Breast epithelium (tissue), 4 donors: ENCODE measurements around the gene S100A10. TPM values are rescaled to one million over a fixed set of nuclear protein-coding genes. Genes with fewer than 3 reads are reported as not detected.

ENCODE experiments used
- DNase-seq, 2 donors: peaks; one replicate each; pipeline ENCODE4 v3.0.0-alpha.2; 2019; ENCODE audit warnings: low spot score in 2 of 2
- H3K27ac ChIP-seq, 2 donors: fragments of 200-600 bp; sonication (generic) in 1 of 2; one replicate each; pipeline ENCODE4 v1.5.1; 2016 to 2019; ENCODE audit warnings: mild to moderate bottlenecking in 1 of 2
- H3K27me3 ChIP-seq, 2 donors: fragments of 200-600 bp; sonication (generic) in 1 of 2; one replicate each; pipeline versions ENCODE4 v1.5.1 to v1.6.0; 2017 to 2019; ENCODE audit warnings: control low read depth in 1 of 2, mild to moderate bottlenecking in 1 of 2
- H3K36me3 ChIP-seq: fragments of 200-600 bp; one replicate; pipeline ENCODE4 v1.5.1; 2019
- H3K4me1 ChIP-seq, 2 donors: fragments of 200-600 bp; sonication (generic); one replicate each; pipeline ENCODE4 v1.5.1; 2016 to 2019; ENCODE audit warnings: control low read depth in 1 of 2
- H3K4me3 ChIP-seq, 3 donors: fragments of 200-600 bp; sonication (generic); 1 replicate in 2 of 3; 2 replicates in 1 of 3; pipeline ENCODE4 v1.5.1; 2016 to 2019; ENCODE audit warnings: mild to moderate bottlenecking in 3 of 3, moderate library complexity in 2 of 3
- H3K9me3 ChIP-seq, 2 donors: fragments of 200-600 bp; sonication (generic) in 1 of 2; one replicate each; pipeline ENCODE4 v1.5.1; 2016 to 2019; ENCODE audit warnings: control low read depth in 1 of 2
- POLR2A ChIP-seq: fragments of 450-650 bp; IDR thresholded peaks from one replicate; pipeline ENCODE4 v1.6.1; 2016; ENCODE audit warnings: antibody characterized with exemption, mild to moderate bottlenecking, moderate library complexity
- POLR2AphosphoS5 ChIP-seq, 3 donors: sonication (generic); formaldehyde crosslinking; IDR thresholded peaks; one replicate each; pipeline ENCODE4 v1.6.1; 2017; ENCODE audit warnings: antibody characterized with exemption in 3 of 3
- intact Hi-C: fragments of 100-400 bp; cut with DNase I; formaldehyde crosslinking; loops from one replicate; pipeline ENCODE4 v1.15.1; 2023; ENCODE audit warnings: low total_unique reads
- total RNA-seq, 3 donors: library from RNA; depleted of rRNA; stranded (reverse); fragments of >200 nt; gene quantifications; one replicate each; pipeline ENCODE4 v1.1.0, GENCODE V29; 2016
- TF ChIP-seq, protein P1 (sequence below), 3 donors: fragments of 450-650 bp; IDR thresholded peaks; one replicate each; pipeline ENCODE4 v1.5.1; 2016 to 2017; ENCODE audit warnings: antibody characterized with exemption in 3 of 3, mild to moderate bottlenecking in 3 of 3, moderate library complexity in 3 of 3

Gene S100A10
- total RNA-seq, 3 donors from 2014 or later = 70.4 to 156 (median 84.9) TPM

DNA sequence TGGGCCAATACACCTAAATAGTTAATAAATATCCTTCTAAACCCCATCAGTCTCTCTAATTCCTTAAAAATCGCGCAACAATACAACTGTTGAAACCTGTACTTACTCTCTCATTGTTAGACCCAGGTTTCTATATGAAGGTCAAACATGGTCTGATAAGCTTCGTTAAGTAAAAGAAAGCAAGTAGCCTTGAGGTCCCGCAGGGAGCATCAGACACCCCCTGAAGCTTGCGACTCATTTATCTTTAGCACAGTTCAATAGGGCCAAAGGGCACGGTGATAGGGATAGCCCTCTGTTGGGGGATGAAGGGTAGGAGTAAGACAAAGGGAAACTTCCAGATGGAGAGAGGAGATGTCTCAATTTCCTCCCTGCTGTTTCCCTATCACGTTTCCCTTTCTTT, 57.0 kb downstream of the S100A10 start:
- H3K4me1 ChIP-seq = no peaks in the 10 kb centered on the region
- no peak overlapping the region for H3K27ac ChIP-seq
- no peak for DNase-seq
- no peaks in the 10 kb centered on the region for H3K27me3 ChIP-seq
- no peak overlapping the region for H3K4me3 ChIP-seq
- H3K36me3 ChIP-seq = no peaks in the 10 kb centered on the region
- intact Hi-C loops = no loop called here
- TF ChIP-seq, protein P1, sequence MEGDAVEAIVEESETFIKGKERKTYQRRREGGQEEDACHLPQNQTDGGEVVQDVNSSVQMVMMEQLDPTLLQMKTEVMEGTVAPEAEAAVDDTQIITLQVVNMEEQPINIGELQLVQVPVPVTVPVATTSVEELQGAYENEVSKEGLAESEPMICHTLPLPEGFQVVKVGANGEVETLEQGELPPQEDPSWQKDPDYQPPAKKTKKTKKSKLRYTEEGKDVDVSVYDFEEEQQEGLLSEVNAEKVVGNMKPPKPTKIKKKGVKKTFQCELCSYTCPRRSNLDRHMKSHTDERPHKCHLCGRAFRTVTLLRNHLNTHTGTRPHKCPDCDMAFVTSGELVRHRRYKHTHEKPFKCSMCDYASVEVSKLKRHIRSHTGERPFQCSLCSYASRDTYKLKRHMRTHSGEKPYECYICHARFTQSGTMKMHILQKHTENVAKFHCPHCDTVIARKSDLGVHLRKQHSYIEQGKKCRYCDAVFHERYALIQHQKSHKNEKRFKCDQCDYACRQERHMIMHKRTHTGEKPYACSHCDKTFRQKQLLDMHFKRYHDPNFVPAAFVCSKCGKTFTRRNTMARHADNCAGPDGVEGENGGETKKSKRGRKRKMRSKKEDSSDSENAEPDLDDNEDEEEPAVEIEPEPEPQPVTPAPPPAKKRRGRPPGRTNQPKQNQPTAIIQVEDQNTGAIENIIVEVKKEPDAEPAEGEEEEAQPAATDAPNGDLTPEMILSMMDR (IDR thresholded peaks at IDR 0.05) = no peak
- TF ChIP-seq POLR2A (no peak), POLR2AphosphoS5 (IDR thresholded peaks at IDR 0.05) (no peak)
- H3K9me3 ChIP-seq = no peaks in the 10 kb centered on the region

DNA sequence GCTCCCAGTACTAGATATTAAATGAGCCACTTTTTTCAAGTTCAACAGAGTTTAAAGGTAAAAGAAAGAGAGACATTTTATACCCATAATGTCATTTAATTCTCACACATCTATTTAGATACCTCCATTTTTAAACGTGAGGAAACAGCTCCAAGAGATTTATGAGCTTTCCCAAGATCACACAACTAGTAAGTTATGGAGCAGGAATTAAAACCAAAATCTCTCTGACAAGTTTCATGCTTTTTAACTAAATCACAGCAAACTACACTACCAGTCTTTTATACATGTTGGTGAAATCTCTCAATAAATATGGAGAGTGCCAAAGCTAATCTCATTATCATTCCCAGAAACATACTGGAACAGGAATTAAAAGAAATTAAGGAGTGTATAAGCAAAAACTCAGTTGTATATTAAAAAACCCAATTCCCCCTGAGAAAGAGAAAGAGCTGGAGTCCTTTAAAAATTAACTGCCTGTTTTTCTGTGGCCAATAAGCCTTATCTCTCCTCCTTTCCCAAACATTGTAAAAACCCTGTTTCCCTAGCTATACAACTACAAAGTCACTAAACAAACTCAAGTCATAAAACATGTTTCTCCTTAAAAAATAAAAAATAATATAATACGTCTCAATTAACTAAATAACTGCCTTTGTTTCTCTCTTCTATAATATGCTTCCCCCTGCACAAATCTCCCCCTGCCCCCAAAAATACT, 57.6 kb downstream of the S100A10 start:
- H3K27ac ChIP-seq = no peak overlapping the region
- TF ChIP-seq POLR2AphosphoS5 (IDR thresholded peaks at IDR 0.05) = no peak
- no peak for TF ChIP-seq POLR2A
- TF ChIP-seq, protein P1 (IDR thresholded peaks at IDR 0.05) = no peak
- H3K9me3 ChIP-seq = no peaks in the 10 kb centered on the region
- no peak for DNase-seq
- intact Hi-C loops = no loop called here
- no peak overlapping the region for H3K4me3 ChIP-seq
- H3K36me3 ChIP-seq = no peaks in the 10 kb centered on the region
- H3K4me1 ChIP-seq = no peaks in the 10 kb centered on the region
- no peaks in the 10 kb centered on the region for H3K27me3 ChIP-seq

DNA sequence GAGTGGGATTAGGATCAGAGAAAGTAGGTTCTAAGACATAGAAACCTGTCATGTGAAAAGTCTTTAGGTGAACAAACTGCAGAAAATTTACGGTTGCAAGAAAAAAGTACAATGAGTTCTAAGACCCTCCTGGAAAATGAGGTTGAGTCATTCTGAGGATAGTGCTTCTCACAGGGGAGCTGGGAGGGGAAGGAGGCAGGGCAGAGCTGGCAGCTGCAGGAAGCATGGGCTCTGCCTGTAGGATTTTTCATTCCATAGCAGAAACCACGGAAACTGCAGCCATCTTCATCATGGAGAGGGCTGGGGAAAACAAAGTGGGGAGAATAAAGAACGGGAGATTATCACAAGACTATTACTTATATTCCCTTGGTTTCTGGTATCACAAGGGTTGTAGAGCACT, 58.5 kb downstream of the S100A10 start:
- Histone ChIP-seq H3K4me3 (no peak overlapping the region), H3K36me3 (no peaks in the 10 kb centered on the region), H3K27ac (no peak overlapping the region), H3K9me3 (no peaks in the 10 kb centered on the region), H3K4me1 (no peaks in the 10 kb centered on the region), H3K27me3 (no peaks in the 10 kb centered on the region)
- intact Hi-C loops = no loop called here
- DNase-seq = no peak
- no peak for TF ChIP-seq POLR2A
- TF ChIP-seq, protein P1 (IDR thresholded peaks at IDR 0.05) = no peak
- TF ChIP-seq POLR2AphosphoS5 (IDR thresholded peaks at IDR 0.05) = no peak

DNA sequence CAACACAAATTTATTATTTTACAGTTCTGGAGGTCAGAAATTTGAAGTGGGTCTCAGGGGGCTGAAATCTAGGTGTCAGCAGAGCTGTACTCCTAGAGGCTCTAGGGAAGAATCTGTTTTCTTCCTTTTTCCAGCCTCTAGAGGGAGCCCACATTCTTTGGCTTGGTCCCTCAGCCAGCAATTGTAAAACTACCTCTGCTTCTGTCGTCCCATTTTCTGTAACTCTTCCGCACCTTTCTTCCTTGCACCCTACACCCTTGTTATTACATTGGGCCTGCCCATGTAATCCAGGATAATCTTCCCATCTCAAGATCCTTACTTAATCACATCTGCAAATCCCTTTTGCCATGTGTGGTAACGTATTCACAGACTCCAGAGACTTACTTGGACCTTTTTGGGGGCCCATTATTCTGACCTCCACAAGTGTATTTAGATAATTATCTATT, 59.6 kb downstream of the S100A10 start:
- no peak for DNase-seq
- TF ChIP-seq POLR2AphosphoS5 (IDR thresholded peaks at IDR 0.05) (peak in 2 of 3 donors; percentile 22 to 30), POLR2A (no peak)
- TF ChIP-seq, protein P1 (IDR thresholded peaks at IDR 0.05) = peak in 2 of 3 donors; percentile 85
- H3K27me3 ChIP-seq = no peaks in the 10 kb centered on the region
- H3K4me1 ChIP-seq = no peaks in the 10 kb centered on the region
- H3K36me3 ChIP-seq = no peaks in the 10 kb centered on the region
- intact Hi-C loops = no loop called here
- no peak overlapping the region for H3K4me3 ChIP-seq
- no peaks in the 10 kb centered on the region for H3K9me3 ChIP-seq
- no peak overlapping the region for H3K27ac ChIP-seq

Other genes with a start within 250 kb of the S100A10 start
- gene MRPL9, start 230.4 kb downstream of the S100A10 start, total RNA-seq = 10 to 100 TPM; 58.3 to 68.5 (median 66.9) TPM
- 1 to 10 TPM; 5.6 to 9.7 (median 6.7) TPM for gene TDRKH, start 203.4 kb downstream of the S100A10 start, total RNA-seq
- gene LINGO4, start 188.4 kb downstream of the S100A10 start, total RNA-seq = under 1 TPM; 0.16 to 0.88 (median 0.33) TPM
- gene RORC, start 162.1 kb downstream of the S100A10 start, total RNA-seq = 10 to 100 TPM in 2 of 3 donors, 1 to 10 TPM in 1; 7.8 to 48.6 (median 24.9) TPM
- gene C2CD4D, start 154.0 kb downstream of the S100A10 start, total RNA-seq = under 1 TPM in 2 of 3 donors, not detected in 1; 0.32 to 0.73 TPM
- gene THEM5, start 140.1 kb downstream of the S100A10 start, total RNA-seq = not detected
- gene THEM4, start 84.3 kb downstream of the S100A10 start, total RNA-seq = 10 to 100 TPM; 21.6 to 23.7 (median 22.2) TPM
- 100 to 1,000 TPM; 220 to 325 (median 275) TPM for gene S100A11, start 43.1 kb upstream of the S100A10 start, total RNA-seq
- gene TCHHL1, start 95.2 kb upstream of the S100A10 start, total RNA-seq = not detected
- gene TCHH, start 121.6 kb upstream of the S100A10 start, total RNA-seq = 1 to 10 TPM in 1 of 3 donors, under 1 TPM in 2; under 0.01 to 3.0 (median 0.15) TPM
- not detected for gene RPTN, start 165.4 kb upstream of the S100A10 start, total RNA-seq
- gene HRNR, start 230.3 kb upstream of the S100A10 start, total RNA-seq = not detected